Stimulated activated CD4-positive, alpha-beta T cell treated with anti-CD3 and anti-CD28 coated beads, TNF-alpha, amount 100 ng/mL, for 4 hours (primary cell): Measurements from ENCODE around the gene KLHL17.
"Not testable (repeated sequence)": the region's sequence is repeated elsewhere in the genome, so short reads cannot be mapped to it uniquely, and the experiment has no call there.

Experiments
- DNase-seq, 3 experiments: peaks; one replicate each; pipeline ENCODE4 v3.0.0-alpha.2; 2020; ENCODE audit warnings: low read depth in 3 of 3

The KLHL17 gene

GRCh38 chr1:999725-1000356, 39.5 kb downstream of the KLHL17 start, which contains the start of gene HES4:
Gene HES4 (minus strand): TSS chr1:1000097. CDS start chr1:999973, 124 bp downstream.
- DNase-seq, result peak; percentile 51 to 58 (median 54)

DNA sequence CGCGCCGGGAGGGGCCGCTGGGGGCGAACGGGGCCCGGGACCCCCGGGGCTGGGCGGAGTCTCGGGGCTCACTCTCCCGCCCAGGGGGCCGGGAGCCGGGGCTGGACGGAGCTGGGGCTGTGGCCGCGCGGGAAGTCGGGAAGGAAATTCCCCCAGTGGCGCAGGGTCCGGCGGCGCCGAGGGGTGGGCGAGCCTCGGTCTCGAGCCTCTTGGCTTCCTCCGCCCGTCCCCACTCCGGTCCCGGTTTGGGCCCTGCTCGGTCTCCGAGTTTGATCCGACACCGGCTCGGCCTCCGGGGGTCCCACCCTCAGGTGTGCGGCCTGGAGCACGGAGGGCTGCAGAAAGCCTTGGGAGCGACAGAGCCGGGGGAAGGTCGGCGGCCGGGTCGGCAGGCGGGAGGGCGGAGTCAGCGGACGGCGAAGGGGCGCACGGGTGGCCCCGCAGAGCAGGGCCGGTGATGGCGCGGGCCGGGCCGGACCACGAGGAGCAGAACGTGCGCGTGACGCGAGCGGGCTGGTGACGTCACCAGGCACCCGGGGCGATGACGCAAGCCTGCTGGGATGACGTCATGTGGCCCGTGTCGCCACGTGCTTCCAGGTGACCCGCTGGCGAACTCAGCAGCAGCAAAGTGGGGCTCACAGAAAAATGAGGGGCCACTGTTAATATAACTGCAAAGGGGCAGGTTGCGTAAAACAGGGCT, 40.1 kb downstream of the KLHL17 start:
- DNase-seq, result peak; percentile 43 to 66 (median 66)

GRCh38 chr1:1001057-1001783, 40.8 kb downstream of the KLHL17 start:
- no peak for DNase-seq

GRCh38 chr1:1003618-1004419, 43.4 kb downstream of the KLHL17 start:
- no peak for DNase-seq

- no peak for DNase-seq
These were observed 44.0 kb downstream of the KLHL17 start for GRCh38 chr1:1004420-1004779.

DNA sequence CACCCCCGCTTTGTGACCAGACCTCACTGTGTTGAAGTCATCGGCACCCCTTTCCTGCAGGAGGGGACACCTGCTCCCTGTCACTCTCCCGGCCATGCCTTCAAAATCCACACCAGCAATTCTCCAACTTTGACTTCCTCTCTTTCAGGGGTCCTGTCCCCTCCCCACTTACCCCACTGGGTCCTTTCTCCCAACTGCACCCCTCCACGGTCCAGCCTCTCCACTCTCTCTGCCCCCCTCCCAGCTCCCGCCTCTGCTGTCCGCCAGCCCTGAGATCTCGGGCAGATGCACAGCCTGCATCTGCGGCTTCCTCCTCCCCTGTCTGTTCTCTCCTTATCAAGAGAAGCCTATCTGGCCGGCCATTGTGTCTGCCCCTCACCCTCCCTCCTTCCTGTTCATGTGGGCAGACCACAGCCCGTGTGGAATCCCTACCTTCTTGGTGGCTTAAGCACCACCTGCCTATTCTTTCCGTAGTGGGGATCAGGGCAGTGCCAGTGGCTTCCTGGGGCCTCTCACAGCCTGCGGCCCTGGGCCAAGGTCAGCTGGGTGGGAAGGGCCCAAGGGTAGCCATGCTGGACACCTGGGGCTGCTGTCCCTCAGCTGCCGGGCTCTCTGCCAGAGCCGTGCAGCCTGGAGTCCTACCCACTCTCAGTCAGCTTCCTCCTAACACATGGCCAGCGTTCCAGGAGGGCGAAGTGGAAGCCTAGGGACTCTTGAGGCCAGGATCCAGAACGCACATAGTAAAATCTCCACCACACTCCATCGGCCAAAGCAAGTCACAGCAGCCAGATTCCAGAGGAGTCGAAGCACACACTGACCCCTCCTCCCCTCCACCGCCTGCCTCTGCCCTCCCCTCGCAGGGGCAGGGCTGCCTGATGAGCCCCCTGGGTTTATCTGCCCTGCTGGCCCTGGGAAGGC, 44.7 kb downstream of the KLHL17 start:
- no peak for DNase-seq

DNA sequence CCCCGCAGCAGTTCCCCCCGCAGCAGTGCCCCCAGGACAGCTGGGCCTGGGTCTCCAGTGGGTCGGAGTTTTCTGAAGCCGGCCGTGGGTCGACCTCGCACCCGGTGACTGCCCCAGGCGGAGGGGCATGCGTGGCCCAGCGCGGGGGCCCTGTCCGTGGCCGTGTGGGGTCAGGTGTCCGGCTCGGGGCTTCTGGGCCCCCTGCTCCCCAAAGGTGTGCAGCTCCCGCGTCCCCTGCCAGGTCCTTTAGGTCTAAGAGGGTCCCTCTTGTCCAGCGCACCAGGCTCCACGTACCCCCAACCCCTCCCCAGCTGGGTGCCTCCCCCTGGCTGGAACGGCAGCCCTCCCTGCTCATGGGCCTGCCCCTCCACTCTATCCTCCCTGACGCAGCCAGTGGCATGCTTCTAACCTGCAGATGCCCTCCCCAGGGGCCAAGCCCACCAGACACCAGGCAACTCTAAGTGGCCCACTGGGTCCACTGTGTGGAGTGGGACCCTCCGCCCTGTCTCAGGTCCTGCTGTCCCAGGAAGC, 45.5 kb downstream of the KLHL17 start:
- no peak for DNase-seq

DNA sequence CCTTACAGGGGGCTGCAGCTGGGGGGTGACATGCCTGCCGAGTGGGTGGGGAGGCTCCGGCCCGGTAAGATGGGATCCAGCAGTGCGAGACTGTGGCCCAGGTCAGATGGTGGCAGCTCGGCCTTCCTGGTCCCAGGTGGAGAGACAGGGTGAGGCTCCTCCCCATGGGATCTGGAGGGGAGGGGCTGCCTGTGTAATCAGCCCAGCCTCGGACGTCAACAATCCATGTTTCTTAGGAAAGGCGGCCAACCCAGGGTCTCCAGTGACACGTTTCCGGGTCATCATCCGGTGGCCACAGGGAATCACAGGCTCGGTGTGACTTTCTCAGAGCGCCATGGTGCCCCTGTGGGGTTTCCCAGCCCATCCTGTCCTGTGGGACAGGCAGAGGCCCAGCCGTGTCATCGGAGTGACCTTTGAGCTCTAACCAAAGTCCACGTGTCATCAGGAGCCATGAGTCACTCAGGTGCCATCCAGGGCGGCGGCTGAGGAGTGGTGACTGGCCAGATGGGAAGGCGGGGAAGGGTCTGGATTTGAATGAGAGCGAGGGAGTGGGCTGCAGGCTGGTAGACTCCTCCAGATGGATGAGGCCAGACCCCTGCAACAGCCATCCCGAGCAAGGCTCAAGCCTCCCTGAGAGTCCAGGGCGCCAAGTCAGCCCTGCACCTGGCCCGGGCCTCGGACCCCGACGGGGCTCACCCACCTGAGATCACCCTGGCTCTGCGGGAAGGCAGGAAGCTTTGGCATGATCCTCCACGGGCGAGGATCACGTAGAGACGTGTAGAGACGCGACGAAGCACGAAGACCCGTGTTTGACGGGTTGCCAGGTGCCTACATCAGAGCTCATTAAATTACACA, 46.1 kb downstream of the KLHL17 start:
- no peak for DNase-seq

DNA sequence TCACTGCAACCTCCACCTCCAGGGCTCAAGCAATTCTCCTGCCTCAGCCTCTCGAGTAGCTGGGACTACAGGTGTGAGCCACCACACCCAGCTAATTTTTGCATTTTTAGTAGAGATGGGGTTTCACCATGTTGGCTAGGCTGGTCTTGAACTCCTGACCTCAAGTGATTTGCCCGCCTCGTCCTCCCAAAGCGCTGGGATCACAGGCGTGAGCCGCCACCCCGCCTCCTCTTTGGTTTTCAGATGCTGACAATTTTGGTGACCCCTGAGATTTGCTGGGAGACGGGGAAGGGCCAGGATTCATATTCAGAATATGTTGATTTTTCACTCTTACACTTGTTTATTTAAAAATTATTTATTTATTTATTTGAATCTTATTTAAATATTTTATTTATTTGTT, 49.7 kb downstream of the KLHL17 start:
- not testable (repeated sequence) for DNase-seq

GRCh38 chr1:1011396-1011949, 51.1 kb downstream of the KLHL17 start:
- DNase-seq, result no peak

GRCh38 chr1:1012736-1013104, 52.3 kb downstream of the KLHL17 start:
- DNase-seq, result not testable (repeated sequence)

- DNase-seq, result peak; percentile 56 to 77 (median 76)
These were observed 52.9 kb downstream of the KLHL17 start, which contains the start of gene ISG15 for GRCh38 chr1:1013105-1013921. Gene ISG15 (plus strand): TSS chr1:1013497. CDS start chr1:1013574, 77 bp downstream.

DNA sequence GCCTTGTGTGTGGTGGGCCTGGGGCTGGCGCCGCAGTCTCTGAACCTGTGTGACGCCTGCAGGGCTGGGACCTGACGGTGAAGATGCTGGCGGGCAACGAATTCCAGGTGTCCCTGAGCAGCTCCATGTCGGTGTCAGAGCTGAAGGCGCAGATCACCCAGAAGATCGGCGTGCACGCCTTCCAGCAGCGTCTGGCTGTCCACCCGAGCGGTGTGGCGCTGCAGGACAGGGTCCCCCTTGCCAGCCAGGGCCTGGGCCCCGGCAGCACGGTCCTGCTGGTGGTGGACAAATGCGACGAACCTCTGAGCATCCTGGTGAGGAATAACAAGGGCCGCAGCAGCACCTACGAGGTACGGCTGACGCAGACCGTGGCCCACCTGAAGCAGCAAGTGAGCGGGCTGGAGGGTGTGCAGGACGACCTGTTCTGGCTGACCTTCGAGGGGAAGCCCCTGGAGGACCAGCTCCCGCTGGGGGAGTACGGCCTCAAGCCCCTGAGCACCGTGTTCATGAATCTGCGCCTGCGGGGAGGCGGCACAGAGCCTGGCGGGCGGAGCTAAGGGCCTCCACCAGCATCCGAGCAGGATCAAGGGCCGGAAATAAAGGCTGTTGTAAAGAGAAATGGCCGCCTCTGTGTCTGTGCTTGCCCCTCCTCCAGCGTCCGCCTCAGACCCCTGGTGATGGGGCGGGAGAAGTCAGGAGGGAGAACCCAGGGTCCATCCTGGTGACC, 53.7 kb downstream of the KLHL17 start:
- DNase-seq, result no peak

- DNase-seq, result no peak
These were observed 54.7 kb downstream of the KLHL17 start for GRCh38 chr1:1014799-1015681.
